ENCODE data around the gene MLLT3. TPM values are rescaled to one million over a fixed set of nuclear protein-coding genes. Genes with fewer than 3 reads are reported as not detected.

Gene MLLT3
- 10 to 100 TPM in 2 of 3 donors, 1 to 10 TPM in 1; 8.8 to 30.3 (median 22.6) TPM for total RNA-seq

GRCh38 chr9:20622330-20623020 lies at the start of gene MLLT3:
Gene MLLT3, minus strand, starts transcription at chr9:20622499.
- TF ChIP-seq POLR2A (IDR thresholded peaks at IDR 0.05) (no peak), POLR2AphosphoS5 (IDR thresholded peaks at IDR 0.05) (peak in 1 of 3 donors; percentile 36)
- TF ChIP-seq, protein P1, sequence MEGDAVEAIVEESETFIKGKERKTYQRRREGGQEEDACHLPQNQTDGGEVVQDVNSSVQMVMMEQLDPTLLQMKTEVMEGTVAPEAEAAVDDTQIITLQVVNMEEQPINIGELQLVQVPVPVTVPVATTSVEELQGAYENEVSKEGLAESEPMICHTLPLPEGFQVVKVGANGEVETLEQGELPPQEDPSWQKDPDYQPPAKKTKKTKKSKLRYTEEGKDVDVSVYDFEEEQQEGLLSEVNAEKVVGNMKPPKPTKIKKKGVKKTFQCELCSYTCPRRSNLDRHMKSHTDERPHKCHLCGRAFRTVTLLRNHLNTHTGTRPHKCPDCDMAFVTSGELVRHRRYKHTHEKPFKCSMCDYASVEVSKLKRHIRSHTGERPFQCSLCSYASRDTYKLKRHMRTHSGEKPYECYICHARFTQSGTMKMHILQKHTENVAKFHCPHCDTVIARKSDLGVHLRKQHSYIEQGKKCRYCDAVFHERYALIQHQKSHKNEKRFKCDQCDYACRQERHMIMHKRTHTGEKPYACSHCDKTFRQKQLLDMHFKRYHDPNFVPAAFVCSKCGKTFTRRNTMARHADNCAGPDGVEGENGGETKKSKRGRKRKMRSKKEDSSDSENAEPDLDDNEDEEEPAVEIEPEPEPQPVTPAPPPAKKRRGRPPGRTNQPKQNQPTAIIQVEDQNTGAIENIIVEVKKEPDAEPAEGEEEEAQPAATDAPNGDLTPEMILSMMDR (IDR thresholded peaks at IDR 0.05) = peak in 1 of 3 donors; percentile 2
- Histone ChIP-seq H3K36me3 (no peaks in the 10 kb centered on the region), H3K4me1 (peaks cover 0 to 5% of the 10 kb centered on the region in 2 donors), H3K27ac (peak within 1 kb of the TSS; percentile 75 to 85), H3K27me3 (no peaks in the 10 kb centered on the region), H3K4me3 (peak within 1 kb of the TSS; percentile 69 to 93 (median 79)), H3K9me3 (no peaks in the 10 kb centered on the region)
- DNase-seq (ENCODE audit: low spot score in 2 of 2) = peak; percentile 87 to 93
- intact Hi-C loops (cut with DNase I; ENCODE audit: low total_unique reads) = loop anchor here (5.0 kb wide), 1 partner anchor 270 kb away; no protein-coding TSS in a partner anchor

GRCh38 chr9:20671635-20672034 lies 49.3 kb upstream of the MLLT3 start:
- H3K4me1 ChIP-seq = no peaks in the 10 kb centered on the region
- H3K4me3 ChIP-seq = no peak overlapping the region
- intact Hi-C loops (cut with DNase I; ENCODE audit: low total_unique reads) = no loop called here
- TF ChIP-seq POLR2A (IDR thresholded peaks at IDR 0.05) = no peak
- H3K27me3 ChIP-seq = no peaks in the 10 kb centered on the region
- no peaks in the 10 kb centered on the region for H3K9me3 ChIP-seq
- no peak for DNase-seq (ENCODE audit: low spot score in 2 of 2)
- H3K36me3 ChIP-seq = no peaks in the 10 kb centered on the region
- no peak overlapping the region for H3K27ac ChIP-seq

DNA sequence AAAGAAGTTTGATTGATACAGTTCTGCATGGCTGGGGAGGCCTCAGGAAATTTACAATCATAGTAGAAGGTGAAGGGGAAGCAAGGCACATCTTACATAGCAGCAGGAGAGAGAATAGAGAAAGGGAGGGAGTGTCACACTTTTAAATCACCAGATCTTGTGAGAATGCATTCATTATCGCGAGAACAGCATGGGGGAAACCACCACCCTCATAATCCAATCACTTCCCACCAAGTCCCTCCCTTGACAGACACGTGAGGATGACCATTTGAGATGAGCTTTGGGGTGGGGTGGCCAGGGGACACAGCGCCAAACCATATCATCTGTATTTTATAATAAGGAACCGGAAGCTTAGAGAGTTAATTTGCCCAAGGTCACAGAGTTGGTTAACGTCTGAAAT lies 48.1 kb upstream of the MLLT3 start:
- no peaks in the 10 kb centered on the region for H3K36me3 ChIP-seq
- no peak overlapping the region for H3K4me3 ChIP-seq
- DNase-seq (ENCODE audit: low spot score in 2 of 2) = no peak
- TF ChIP-seq, protein P1 (IDR thresholded peaks at IDR 0.05) = no peak
- TF ChIP-seq POLR2A (IDR thresholded peaks at IDR 0.05) = no peak
- no peak for TF ChIP-seq POLR2AphosphoS5 (IDR thresholded peaks at IDR 0.05)
- no peaks in the 10 kb centered on the region for H3K9me3 ChIP-seq
- no peaks in the 10 kb centered on the region for H3K4me1 ChIP-seq
- H3K27ac ChIP-seq = no peak overlapping the region
- no peaks in the 10 kb centered on the region for H3K27me3 ChIP-seq
- intact Hi-C loops (cut with DNase I; ENCODE audit: low total_unique reads) = no loop called here

DNA sequence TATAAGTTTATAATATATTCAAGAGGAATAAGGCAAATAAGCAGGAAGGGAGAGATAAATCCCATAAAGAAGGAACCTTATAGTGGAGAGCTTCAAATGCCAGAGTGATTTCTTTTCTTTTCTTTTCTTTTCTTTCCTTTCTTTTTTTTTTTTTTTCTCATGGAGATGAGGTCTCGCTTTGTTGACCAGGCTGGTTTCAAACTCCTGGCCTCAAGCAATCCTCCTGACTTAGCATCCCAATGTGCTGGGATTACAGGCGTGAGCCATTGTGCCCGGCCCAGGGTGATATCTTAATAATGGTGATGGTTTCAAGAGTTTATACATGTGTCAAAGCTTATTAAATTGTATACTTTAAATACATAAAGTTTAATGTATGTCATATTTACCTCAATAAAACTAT lies 42.2 kb upstream of the MLLT3 start:
- H3K4me3 ChIP-seq = no peak overlapping the region
- H3K9me3 ChIP-seq = no peaks in the 10 kb centered on the region
- H3K4me1 ChIP-seq = no peaks in the 10 kb centered on the region
- no peaks in the 10 kb centered on the region for H3K27me3 ChIP-seq
- no peak for DNase-seq (ENCODE audit: low spot score in 2 of 2)
- H3K27ac ChIP-seq = no peak overlapping the region
- intact Hi-C loops (cut with DNase I; ENCODE audit: low total_unique reads) = no loop called here
- no peaks in the 10 kb centered on the region for H3K36me3 ChIP-seq
- TF ChIP-seq POLR2AphosphoS5 (IDR thresholded peaks at IDR 0.05) = no peak
- TF ChIP-seq POLR2A (IDR thresholded peaks at IDR 0.05) = no peak
- TF ChIP-seq, protein P1 (IDR thresholded peaks at IDR 0.05) = no peak

DNA sequence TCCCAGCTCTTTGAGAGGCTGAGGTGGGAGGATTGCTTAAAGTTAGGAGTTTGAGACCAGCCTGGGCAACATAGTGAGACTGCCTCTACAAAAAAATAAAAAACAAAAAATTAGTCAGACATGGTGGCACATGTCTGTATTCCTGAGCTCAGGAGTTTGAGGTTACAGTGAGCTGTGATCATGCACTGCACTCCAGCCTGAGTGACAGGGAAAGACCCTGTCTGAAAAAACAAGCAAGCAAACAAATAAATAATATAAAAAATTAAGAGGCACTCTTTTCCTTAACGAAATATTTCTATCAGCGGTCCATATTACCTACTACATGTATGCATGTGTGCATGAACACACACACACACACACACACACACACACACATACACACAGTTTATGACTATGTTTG lies 40.8 kb upstream of the MLLT3 start:
- H3K27ac ChIP-seq = no peak overlapping the region
- no peak overlapping the region for H3K4me3 ChIP-seq
- H3K9me3 ChIP-seq = no peaks in the 10 kb centered on the region
- no peak for DNase-seq (ENCODE audit: low spot score in 2 of 2)
- no peaks in the 10 kb centered on the region for H3K36me3 ChIP-seq
- H3K4me1 ChIP-seq = no peaks in the 10 kb centered on the region
- no peaks in the 10 kb centered on the region for H3K27me3 ChIP-seq
- TF ChIP-seq, protein P1 (IDR thresholded peaks at IDR 0.05) = no peak
- no peak for TF ChIP-seq POLR2A (IDR thresholded peaks at IDR 0.05)
- no peak for TF ChIP-seq POLR2AphosphoS5 (IDR thresholded peaks at IDR 0.05)
- intact Hi-C loops (cut with DNase I; ENCODE audit: low total_unique reads) = no loop called here
